Endothelial cell (in vitro differentiated cells): Measurements from ENCODE around the gene EPHA1. TPM values are rescaled to one million over a fixed set of nuclear protein-coding genes. Genes with fewer than 3 reads are reported as not detected.

Experiments
- DNase-seq: peaks from one replicate; pipeline ENCODE4 v3.0.0; 2021; ENCODE audit warnings: low spot score
- H3K27ac Mint-ChIP-seq: one replicate; pipeline ENCODE4 v1.8.0; 2021; ENCODE audit warnings: mixed read lengths, inconsistent platforms; ENCODE audit not compliant: unreplicated experiment
- H3K27me3 Mint-ChIP-seq: one replicate; pipeline ENCODE4 v1.8.0; 2021; ENCODE audit warnings: mild to moderate bottlenecking, moderate library complexity, mixed read lengths, inconsistent platforms; ENCODE audit not compliant: unreplicated experiment
- H3K36me3 Mint-ChIP-seq: one replicate; pipeline ENCODE4 v1.8.0; 2021; ENCODE audit warnings: mild to moderate bottlenecking, low read depth, mixed read lengths, inconsistent platforms; ENCODE audit not compliant: unreplicated experiment
- H3K4me1 Mint-ChIP-seq: one replicate; pipeline ENCODE4 v1.8.0; 2021; ENCODE audit warnings: mild to moderate bottlenecking, mixed read lengths, inconsistent platforms; ENCODE audit not compliant: unreplicated experiment
- H3K4me3 Mint-ChIP-seq: one replicate; pipeline ENCODE4 v1.8.0; 2021; ENCODE audit warnings: mild to moderate bottlenecking, mixed read lengths, inconsistent platforms; ENCODE audit not compliant: unreplicated experiment
- H3K9me3 Mint-ChIP-seq: one replicate; pipeline ENCODE4 v1.8.0; 2021; ENCODE audit warnings: mixed read lengths, inconsistent platforms; ENCODE audit not compliant: unreplicated experiment
- total RNA-seq: library from RNA; stranded (reverse); fragmentation: NEBNext Ultra II Directional; extraction: Animal tissue kit (Norgen Biotek cat#: 25700); gene quantifications from one replicate; pipeline ENCODE4 v1.2.1, GENCODE V29; 2021; ENCODE audit not compliant: unreplicated experiment
- TF ChIP-seq, protein P1 (sequence below): fragments of 200-600 bp; sonication (generic); IDR thresholded peaks from one replicate; pipeline ENCODE4 v1.5.0; 2021; ENCODE audit warnings: antibody characterized with exemption; ENCODE audit not compliant: unreplicated experiment

EPHA1 gene
- total RNA-seq, 1 donor from 2014 or later: 7.1 TPM

DNA sequence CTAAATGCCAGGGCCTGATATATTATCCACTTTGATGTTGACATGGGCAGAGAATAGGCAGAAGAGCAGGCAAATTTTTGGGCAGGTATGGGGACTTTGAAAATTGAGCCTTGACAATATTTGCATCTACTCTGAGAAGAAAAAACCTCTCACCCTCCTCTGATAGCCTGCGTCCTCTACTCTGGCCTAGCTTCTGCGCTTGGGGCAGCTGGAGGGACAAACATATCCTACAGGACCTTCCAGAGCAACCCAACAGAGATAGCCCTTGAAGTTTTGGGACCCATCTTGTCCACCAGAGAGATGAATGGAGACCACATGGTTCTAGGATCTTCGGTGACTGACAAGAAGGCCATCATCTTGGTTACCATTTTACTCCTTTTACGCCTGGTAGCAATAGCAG, 34.5 kb upstream of the EPHA1 start, which contains the start of gene TAS2R60:
Gene TAS2R60, plus strand, starts transcription at position 301 of the 400 bp plus-strand sequence. Its CDS starts 0 bp downstream, at position 301.
- H3K27me3 Mint-ChIP-seq: no peaks in the 10 kb centered on the region
- no peaks in the 10 kb centered on the region for H3K9me3 Mint-ChIP-seq
- H3K4me3 Mint-ChIP-seq: no peak within 1 kb of the TSS
- TF ChIP-seq, protein P1, sequence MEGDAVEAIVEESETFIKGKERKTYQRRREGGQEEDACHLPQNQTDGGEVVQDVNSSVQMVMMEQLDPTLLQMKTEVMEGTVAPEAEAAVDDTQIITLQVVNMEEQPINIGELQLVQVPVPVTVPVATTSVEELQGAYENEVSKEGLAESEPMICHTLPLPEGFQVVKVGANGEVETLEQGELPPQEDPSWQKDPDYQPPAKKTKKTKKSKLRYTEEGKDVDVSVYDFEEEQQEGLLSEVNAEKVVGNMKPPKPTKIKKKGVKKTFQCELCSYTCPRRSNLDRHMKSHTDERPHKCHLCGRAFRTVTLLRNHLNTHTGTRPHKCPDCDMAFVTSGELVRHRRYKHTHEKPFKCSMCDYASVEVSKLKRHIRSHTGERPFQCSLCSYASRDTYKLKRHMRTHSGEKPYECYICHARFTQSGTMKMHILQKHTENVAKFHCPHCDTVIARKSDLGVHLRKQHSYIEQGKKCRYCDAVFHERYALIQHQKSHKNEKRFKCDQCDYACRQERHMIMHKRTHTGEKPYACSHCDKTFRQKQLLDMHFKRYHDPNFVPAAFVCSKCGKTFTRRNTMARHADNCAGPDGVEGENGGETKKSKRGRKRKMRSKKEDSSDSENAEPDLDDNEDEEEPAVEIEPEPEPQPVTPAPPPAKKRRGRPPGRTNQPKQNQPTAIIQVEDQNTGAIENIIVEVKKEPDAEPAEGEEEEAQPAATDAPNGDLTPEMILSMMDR: no peak
- no peaks in the 10 kb centered on the region for H3K36me3 Mint-ChIP-seq
- DNase-seq: no peak
- no peak within 1 kb of the TSS for H3K27ac Mint-ChIP-seq
- no peaks in the 10 kb centered on the region for H3K4me1 Mint-ChIP-seq

GRCh38 chr7:143439866-143440265, 31.2 kb upstream of the EPHA1 start:
- no peaks in the 10 kb centered on the region for H3K4me1 Mint-ChIP-seq
- DNase-seq: no peak

DNA sequence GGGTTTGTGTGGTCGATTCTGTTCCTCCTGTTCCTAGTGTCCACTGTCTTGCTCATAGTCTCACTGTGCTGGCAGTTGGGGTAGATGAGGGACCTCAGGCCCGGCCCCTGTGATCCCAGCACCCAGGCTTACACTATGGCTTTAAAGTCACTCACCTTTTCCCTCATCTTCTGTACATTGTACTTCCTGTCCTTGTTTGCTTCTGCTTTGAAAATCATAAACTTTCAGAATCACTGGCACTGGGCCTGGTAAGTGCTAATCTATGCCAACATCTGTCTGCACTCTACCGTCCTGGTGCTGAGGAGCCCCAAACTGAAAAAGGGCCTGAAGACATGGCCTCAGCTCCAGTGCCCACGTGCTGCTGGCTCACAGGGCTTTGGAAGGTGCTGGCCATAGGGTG, 28.9 kb upstream of the EPHA1 start:
- Mint-ChIP-seq H3K27me3 (peaks cover 3% of the 10 kb centered on the region), H3K9me3 (no peaks in the 10 kb centered on the region), H3K36me3 (no peaks in the 10 kb centered on the region), H3K27ac (no peak overlapping the region), H3K4me3 (no peak overlapping the region), H3K4me1 (no peaks in the 10 kb centered on the region)
- TF ChIP-seq, protein P1: no peak
- DNase-seq: no peak

More at GRCh38 chr7:143439866-143440265, 31.2 kb upstream of the EPHA1 start:
- Mint-ChIP-seq H3K4me3 (no peak overlapping the region), H3K27me3 (peaks cover 3% of the 10 kb centered on the region), H3K36me3 (no peaks in the 10 kb centered on the region), H3K9me3 (no peaks in the 10 kb centered on the region), H3K27ac (no peak overlapping the region)
- TF ChIP-seq, protein P1: no peak

GRCh38 chr7:143436325-143436946, 27.8 kb upstream of the EPHA1 start:
- DNase-seq: no peak
- H3K4me1 Mint-ChIP-seq: no peaks in the 10 kb centered on the region
- H3K36me3 Mint-ChIP-seq: no peaks in the 10 kb centered on the region
- H3K4me3 Mint-ChIP-seq: no peak overlapping the region
- H3K27me3 Mint-ChIP-seq: peaks cover 3% of the 10 kb centered on the region
- no peak overlapping the region for H3K27ac Mint-ChIP-seq
- TF ChIP-seq, protein P1: no peak
- H3K9me3 Mint-ChIP-seq: no peaks in the 10 kb centered on the region

DNA sequence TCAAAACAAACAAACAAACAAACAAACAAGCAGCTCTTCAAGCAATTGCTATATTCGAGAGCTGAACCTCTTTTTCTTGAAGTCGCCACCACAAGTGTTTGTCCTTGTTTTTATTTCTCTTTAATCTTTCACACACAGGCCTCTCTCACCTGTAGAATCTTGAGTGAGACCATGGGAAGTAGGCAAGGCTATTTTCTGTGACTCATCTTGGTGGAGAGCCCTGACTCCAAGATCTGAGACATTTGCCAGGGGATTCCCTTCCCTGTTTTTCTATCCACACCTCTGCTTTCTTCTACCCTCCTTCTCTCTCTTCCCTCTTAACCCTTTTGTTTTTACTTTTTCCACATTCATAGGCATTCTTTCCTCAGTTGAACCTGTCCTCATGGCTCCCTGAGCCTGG, 26.6 kb upstream of the EPHA1 start:
- Mint-ChIP-seq H3K4me3 (no peak overlapping the region), H3K9me3 (no peaks in the 10 kb centered on the region), H3K27me3 (peaks cover 3% of the 10 kb centered on the region), H3K4me1 (no peaks in the 10 kb centered on the region), H3K27ac (no peak overlapping the region), H3K36me3 (no peaks in the 10 kb centered on the region)
- TF ChIP-seq, protein P1: no peak
- DNase-seq: no peak
